ENCODE results near the gene RFX5. TPM values are rescaled to one million over a fixed set of nuclear protein-coding genes. Genes with fewer than 3 reads are reported as not detected.

RFX5 gene
- total and polyA plus RNA-seq, 9 of the 15 experiments (the other 6 are each of a cell fraction or from before 2014, with no cell fraction given), result 3.8 to 48.2 (median 32.2) TPM

GRCh38 chr1:151370211-151370911, 23.3 kb upstream of the RFX5 start (continued):
- TF ChIP-seq ZNF518B (CRISPR knock-in tag; IDR thresholded peaks at IDR 0.05), result no peak
- TF ChIP-seq SMAD4 (CRISPR knock-in tag; conservative IDR thresholded peaks at IDR 0.05), result peak; percentile 47
- TF ChIP-seq THAP7 (CRISPR knock-in tag; IDR thresholded peaks at IDR 0.05), result no peak
- no peak; the same call in 1 of the 2 replicates for TF ChIP-seq ZBTB2 (IDR thresholded peaks at IDR 0.05)
- no peak for TF ChIP-seq HMG20A (CRISPR knock-in tag; conservative IDR thresholded peaks at IDR 0.05)
- TF ChIP-seq BRD4 (IDR thresholded peaks at IDR 0.05), result no peak
- no peak for TF ChIP-seq ZFPM2 (CRISPR knock-in tag; IDR thresholded peaks at IDR 0.05)
- TF ChIP-seq ZNF124 (CRISPR knock-in tag; IDR thresholded peaks at IDR 0.05), result no peak
- TF ChIP-seq CXXC5 (CRISPR knock-in tag; IDR thresholded peaks at IDR 0.05), result no peak
- TF ChIP-seq KDM1A (IDR thresholded peaks at IDR 0.05), result peak in 1 of 2 experiments; percentile 28; a peak in 1 of 4 replicates
- peak; percentile 23; the same call in 1 of the 2 replicates for TF ChIP-seq TEAD4 (IDR thresholded peaks at IDR 0.05; ENCODE audit: low read length)
- TF ChIP-seq TEAD4 (CRISPR knock-in tag; IDR thresholded peaks at IDR 0.05; ENCODE audit: borderline replicate concordance), result no peak
- TF ChIP-seq EP400 (IDR thresholded peaks at IDR 0.05), result no peak
- no peak for TF ChIP-seq ZNF175 (CRISPR knock-in tag; IDR thresholded peaks at IDR 0.05; ENCODE audit: low read depth)
- no peak for TF ChIP-seq CBX3 (IDR thresholded peaks at IDR 0.05; ENCODE audit: borderline replicate concordance in 1 of 2, low read length in 2 of 2)
- no peak; the same call in 1 of the 2 replicates for TF ChIP-seq GATAD2B (IDR thresholded peaks at IDR 0.05; ENCODE audit: borderline replicate concordance)
- peak; percentile 65 for TF ChIP-seq ELF1 (tag; IDR thresholded peaks at IDR 0.05)
- 0 out of 2 replicates have a peak, but pooled peaks have one; percentile 51 for TF ChIP-seq MTA3 (IDR thresholded peaks at IDR 0.05; ENCODE audit: borderline replicate concordance)
- no peak for TF ChIP-seq TBL1XR1 (IDR thresholded peaks at IDR 0.05; ENCODE audit: low read length in 2 of 2)
- no peak for TF ChIP-seq ZBTB8A (IDR thresholded peaks at IDR 0.05; ENCODE audit: partially characterized antibody)
- no peak for TF ChIP-seq TEAD1 (CRISPR knock-in tag; IDR thresholded peaks at IDR 0.05)
- no peak for TF ChIP-seq MBD2 (IDR thresholded peaks at IDR 0.05; ENCODE audit: borderline replicate concordance, low read depth)
- no peak for TF ChIP-seq MTA2 (IDR thresholded peaks at IDR 0.05; ENCODE audit: low read depth)
- TF ChIP-seq NR2C1 (IDR thresholded peaks at IDR 0.05), result no peak
- TF ChIP-seq NR2C1 (tag; IDR thresholded peaks at IDR 0.05), result no peak
- TF ChIP-seq ZNF212 (CRISPR knock-in tag; IDR thresholded peaks at IDR 0.05), result no peak

All from K562 (cell line).